HG02571 (cell line): ENCODE results near the gene TBC1D5.
A peak's percentile ranks its signal among the peaks of the same experiment; 100 is the strongest.
"Not testable (repeated sequence)": the region's sequence is repeated elsewhere in the genome, so short reads cannot be mapped to it uniquely, and the experiment has no call there.

Source experiments
- ATAC-seq: cut with Tn5 transposase; IDR thresholded peaks from one replicate; pipeline ENCODE4 v1.9.1; 2021; ENCODE audit warnings: mild to moderate bottlenecking, moderate library complexity; ENCODE audit not compliant: unreplicated experiment

TBC1D5 gene

GRCh38 chr3:17151598-17152373, 590.6 kb downstream of the TBC1D5 start:
- ATAC-seq: peak; percentile 95

GRCh38 chr3:17149076-17149475, 593.4 kb downstream of the TBC1D5 start:
- ATAC-seq: no peak

- ATAC-seq: no peak
Measured at GRCh38 chr3:17144665-17144993, 597.8 kb downstream of the TBC1D5 start.

- no peak for ATAC-seq
Measured at GRCh38 chr3:17143893-17144664, 598.4 kb downstream of the TBC1D5 start.

GRCh38 chr3:17142516-17142915, 599.9 kb downstream of the TBC1D5 start:
- ATAC-seq: no peak

- no peak for ATAC-seq
Measured at GRCh38 chr3:17141699-17142098, 600.7 kb downstream of the TBC1D5 start.

- ATAC-seq: no peak
Measured at GRCh38 chr3:17140670-17141505, 601.5 kb downstream of the TBC1D5 start.

- ATAC-seq: no peak
Measured at GRCh38 chr3:17138246-17139039, 604.0 kb downstream of the TBC1D5 start.

- no peak for ATAC-seq
Measured at GRCh38 chr3:17137321-17137826, 605.1 kb downstream of the TBC1D5 start.

- no peak for ATAC-seq
Measured at GRCh38 chr3:17136136-17136721, 606.2 kb downstream of the TBC1D5 start.

GRCh38 chr3:17135696-17136095, 606.7 kb downstream of the TBC1D5 start:
- no peak for ATAC-seq

- no peak for ATAC-seq
Measured at GRCh38 chr3:17133632-17134545, 608.5 kb downstream of the TBC1D5 start.

GRCh38 chr3:17132286-17133115, 609.9 kb downstream of the TBC1D5 start:
- no peak for ATAC-seq

GRCh38 chr3:17130956-17131355, 611.5 kb downstream of the TBC1D5 start:
- ATAC-seq: no peak

GRCh38 chr3:17129556-17129955, 612.9 kb downstream of the TBC1D5 start:
- ATAC-seq: no peak

GRCh38 chr3:17128671-17129070, 613.8 kb downstream of the TBC1D5 start:
- ATAC-seq: not testable (repeated sequence)

- ATAC-seq: no peak
Measured at GRCh38 chr3:17125738-17126442, 616.5 kb downstream of the TBC1D5 start.

- no peak for ATAC-seq
Measured at GRCh38 chr3:17122758-17123157, 619.7 kb downstream of the TBC1D5 start.
